HepG2 (cell line): ENCODE measurements around the gene MARCHF9. TPM values are rescaled to one million over a fixed set of nuclear protein-coding genes. Genes with fewer than 3 reads are reported as not detected.

Source experiments
- ATRX ChIP-seq: sonication (generic); formaldehyde crosslinking; IDR thresholded peaks from 2 replicates; pipeline ENCODE4 v1.4.0; 2020; ENCODE audit warnings: missing genetic modification reagents, borderline replicate concordance
- ELK4 ChIP-seq: sonication (generic); formaldehyde crosslinking; IDR thresholded peaks from 2 replicates; pipeline ENCODE4 v1.9.0; 2021; ENCODE audit warnings: missing genetic modification reagents, borderline replicate concordance
- ESRRA ChIP-seq: sonication (generic); formaldehyde crosslinking; IDR thresholded peaks from 2 replicates; pipeline ENCODE4 v1.5.1; 2020; ENCODE audit warnings: mild to moderate bottlenecking, low read depth, missing genetic modification reagents
- GLMP ChIP-seq: sonication (generic); formaldehyde crosslinking; IDR thresholded peaks from 2 replicates; pipeline ENCODE4 v1.9.0; 2021; ENCODE audit warnings: missing genetic modification reagents, mild to moderate bottlenecking, borderline replicate concordance
- HMG20A ChIP-seq: IDR thresholded peaks from 2 replicates; pipeline ENCODE4 v1.6.1; 2016; ENCODE audit warnings: borderline replicate concordance
- HOXA9 ChIP-seq: sonication (generic); formaldehyde crosslinking; IDR thresholded peaks from 2 replicates; pipeline ENCODE4 v1.8.1; 2022; ENCODE audit warnings: missing genetic modification reagents, mild to moderate bottlenecking, moderate library complexity, borderline replicate concordance
- JDP2 ChIP-seq: sonication (generic); formaldehyde crosslinking; IDR thresholded peaks from 2 replicates; pipeline ENCODE4 v1.8.1; 2022; ENCODE audit warnings: missing genetic modification reagents, borderline replicate concordance
- KDM1A ChIP-seq: IDR thresholded peaks from 2 replicates; pipeline ENCODE4 v1.6.1; 2016; ENCODE audit warnings: missing compliant biosample characterization
- MED1 ChIP-seq: sonication (generic); formaldehyde crosslinking; IDR thresholded peaks from 2 replicates; pipeline ENCODE4 v1.4.0; 2020; ENCODE audit warnings: missing genetic modification reagents
- MTF1 ChIP-seq: sonication (generic); formaldehyde crosslinking; IDR thresholded peaks from 2 replicates; pipeline ENCODE4 v1.5.0; 2020; ENCODE audit warnings: missing genetic modification reagents
- PHF21A ChIP-seq: sonication (generic); formaldehyde crosslinking; IDR thresholded peaks from 2 replicates; pipeline ENCODE4 v1.5.0; 2020; ENCODE audit warnings: mild to moderate bottlenecking, missing genetic modification reagents
- SP2 ChIP-seq: sonication (generic); formaldehyde crosslinking; IDR thresholded peaks from 2 replicates; pipeline ENCODE4 v1.5.1; 2020; ENCODE audit warnings: mild to moderate bottlenecking, missing genetic modification reagents
- SP5 ChIP-seq: IDR thresholded peaks from 2 replicates; pipeline ENCODE4 v1.6.1; 2016; ENCODE audit warnings: low read depth, borderline replicate concordance
- SRY ChIP-seq: sonication (generic); formaldehyde crosslinking; IDR thresholded peaks from 2 replicates; pipeline ENCODE4 v1.8.0; 2022; ENCODE audit warnings: mild to moderate bottlenecking, missing genetic modification reagents
- ZFYVE20 ChIP-seq: sonication (generic); formaldehyde crosslinking; IDR thresholded peaks from 2 replicates; pipeline ENCODE4 v1.8.0; 2023; ENCODE audit warnings: low read depth, mild to moderate bottlenecking, moderate library complexity, missing genetic modification reagents, borderline replicate concordance
- ZIK1 ChIP-seq: sonication (generic); formaldehyde crosslinking; IDR thresholded peaks from 2 replicates; pipeline ENCODE4 v1.5.0; 2020; ENCODE audit warnings: mild to moderate bottlenecking, low read depth, missing genetic modification reagents, borderline replicate concordance
- ZNF337 ChIP-seq: sonication (generic); formaldehyde crosslinking; IDR thresholded peaks from 2 replicates; pipeline ENCODE4 v1.5.1; 2020; ENCODE audit warnings: missing genetic modification reagents, low read depth, mild to moderate bottlenecking, borderline replicate concordance
- ZNF574 ChIP-seq: sonication (generic); formaldehyde crosslinking; IDR thresholded peaks from 2 replicates; pipeline ENCODE4 v1.4.0; 2020; ENCODE audit warnings: missing genetic modification reagents
- ZNF749 ChIP-seq: sonication (generic); formaldehyde crosslinking; IDR thresholded peaks from 2 replicates; pipeline ENCODE4 v1.8.0; 2022; ENCODE audit warnings: mild to moderate bottlenecking, missing genetic modification reagents, moderate library complexity, borderline replicate concordance
- ZNF761 ChIP-seq: sonication (generic); formaldehyde crosslinking; conservative IDR thresholded peaks from 2 replicates; pipeline ENCODE4 v1.4.0; 2020; ENCODE audit warnings: mild to moderate bottlenecking, missing genetic modification reagents
- polyA plus RNA-seq, 8 experiments: library from polyadenylated mRNA; depleted of rRNA in 3 of 8; stranded (reverse) in 7 of 8; unstranded in 1 of 8; fragments of >200 nt; fragmentation: Illumina TruSeq in 4 of 8; extraction: Trizol in 4 of 8; gene quantifications; 2 replicates each; pipeline versions ENCODE4 v1.2.1 to v1.2.3, GENCODE V29; 2011 to 2016; ENCODE audit warnings: low read depth in 4 of 8, missing spikeins in 1 of 8, mixed read lengths in 1 of 8; ENCODE audit not compliant: insufficient read depth in 1 of 8
- total RNA-seq, 5 experiments: library from RNA; depleted of rRNA; stranded (reverse); fragments of >200 nt; fragmentation: Illumina TruSeq; extraction: Trizol; gene quantifications; 2 replicates each; pipeline ENCODE4 v1.2.3, GENCODE V29; 2016; ENCODE audit warnings: low read depth in 1 of 5
- TF ChIP-seq, protein P1 (sequence below): sonication (generic); formaldehyde crosslinking; IDR thresholded peaks from 2 replicates; pipeline ENCODE4 v1.5.1; 2020; ENCODE audit warnings: missing genetic modification reagents, mild to moderate bottlenecking, borderline replicate concordance

The MARCHF9 gene
- total and polyA plus RNA-seq, 2 of the 13 experiments (the other 11 are each of a cell fraction or from before 2014, with no cell fraction given): 5.7 to 9.6 TPM

DNA sequence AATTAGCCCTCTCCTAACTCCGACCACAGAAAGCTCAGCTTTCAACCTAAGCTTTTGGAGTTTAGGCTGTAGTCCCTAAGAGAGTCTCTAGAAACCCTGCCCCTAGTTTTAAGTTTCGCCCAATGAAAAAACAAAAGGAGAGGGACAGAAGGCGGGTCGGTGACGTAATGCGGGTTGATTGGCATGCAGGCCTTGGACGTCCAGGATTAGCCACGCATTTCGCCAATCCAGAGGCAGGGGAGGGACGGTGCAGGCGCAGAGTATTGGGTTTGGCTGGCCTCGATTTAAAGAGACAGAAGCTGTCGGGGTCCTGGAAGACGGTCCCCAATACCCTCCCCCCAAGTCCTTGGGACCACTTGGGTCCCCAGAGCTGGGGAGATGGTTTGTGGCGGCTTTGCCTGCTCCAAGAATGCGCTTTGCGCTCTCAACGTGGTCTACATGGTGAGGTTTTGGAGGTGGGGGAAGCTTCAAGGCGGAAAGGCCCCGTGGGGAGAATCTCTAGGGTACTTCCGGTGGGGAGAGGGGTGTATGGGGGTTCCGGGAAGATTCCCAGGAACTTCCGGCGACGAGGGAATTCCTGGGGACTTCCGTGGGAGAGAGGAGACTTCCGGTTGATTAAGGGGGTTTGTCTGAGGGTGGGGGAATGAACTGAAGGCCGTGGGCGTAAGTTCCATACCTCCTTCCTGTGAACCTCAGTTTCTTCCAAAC is 10.0 kb upstream of the MARCHF9 start, which contains the start of gene TSPAN31 (continued):
- TF ChIP-seq GLMP: no peak
- no peak for TF ChIP-seq KDM1A (CRISPR knock-in tag)
- TF ChIP-seq ATRX (CRISPR knock-in tag): no peak
- TF ChIP-seq ZNF761 (CRISPR knock-in tag): 0 out of 2 replicates have a peak, but pooled peaks have one; percentile 10
- no peak for TF ChIP-seq ZNF749 (CRISPR knock-in tag)
- TF ChIP-seq, protein P1, sequence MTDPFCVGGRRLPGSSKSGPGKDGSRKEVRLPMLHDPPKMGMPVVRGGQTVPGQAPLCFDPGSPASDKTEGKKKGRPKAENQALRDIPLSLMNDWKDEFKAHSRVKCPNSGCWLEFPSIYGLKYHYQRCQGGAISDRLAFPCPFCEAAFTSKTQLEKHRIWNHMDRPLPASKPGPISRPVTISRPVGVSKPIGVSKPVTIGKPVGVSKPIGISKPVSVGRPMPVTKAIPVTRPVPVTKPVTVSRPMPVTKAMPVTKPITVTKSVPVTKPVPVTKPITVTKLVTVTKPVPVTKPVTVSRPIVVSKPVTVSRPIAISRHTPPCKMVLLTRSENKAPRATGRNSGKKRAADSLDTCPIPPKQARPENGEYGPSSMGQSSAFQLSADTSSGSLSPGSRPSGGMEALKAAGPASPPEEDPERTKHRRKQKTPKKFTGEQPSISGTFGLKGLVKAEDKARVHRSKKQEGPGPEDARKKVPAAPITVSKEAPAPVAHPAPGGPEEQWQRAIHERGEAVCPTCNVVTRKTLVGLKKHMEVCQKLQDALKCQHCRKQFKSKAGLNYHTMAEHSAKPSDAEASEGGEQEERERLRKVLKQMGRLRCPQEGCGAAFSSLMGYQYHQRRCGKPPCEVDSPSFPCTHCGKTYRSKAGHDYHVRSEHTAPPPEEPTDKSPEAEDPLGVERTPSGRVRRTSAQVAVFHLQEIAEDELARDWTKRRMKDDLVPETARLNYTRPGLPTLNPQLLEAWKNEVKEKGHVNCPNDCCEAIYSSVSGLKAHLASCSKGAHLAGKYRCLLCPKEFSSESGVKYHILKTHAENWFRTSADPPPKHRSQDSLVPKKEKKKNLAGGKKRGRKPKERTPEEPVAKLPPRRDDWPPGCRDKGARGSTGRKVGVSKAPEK (CRISPR knock-in tag): no peak
- TF ChIP-seq ELK4: 0 out of 2 replicates have a peak, but pooled peaks have one; percentile 10
- no peak for TF ChIP-seq MTF1 (CRISPR knock-in tag)
- TF ChIP-seq ZNF337 (CRISPR knock-in tag): no peak
- 0 out of 2 replicates have a peak, but pooled peaks have one; percentile 49 for TF ChIP-seq ESRRA (CRISPR knock-in tag)
- TF ChIP-seq HMG20A (CRISPR knock-in tag): no peak
- TF ChIP-seq PHF21A (CRISPR knock-in tag): peak; percentile 78
- no peak for TF ChIP-seq ZFYVE20
- TF ChIP-seq JDP2 (CRISPR knock-in tag): no peak
- peak; percentile 56; the same call in 1 of the 2 replicates for TF ChIP-seq SRY (CRISPR knock-in tag)
- TF ChIP-seq MED1 (CRISPR knock-in tag): 0 out of 2 replicates have a peak, but pooled peaks have one; percentile 25
- peak; percentile 90 for TF ChIP-seq SP2
- no peak for TF ChIP-seq SP5 (CRISPR knock-in tag)
- no peak for TF ChIP-seq HOXA9 (CRISPR knock-in tag)
- peak; percentile 82 for TF ChIP-seq ZNF574 (CRISPR knock-in tag)
- TF ChIP-seq ZIK1 (CRISPR knock-in tag): no peak
